HG03103 (cell line): ENCODE measurements around the gene ANKRD49.

Experiments
- ATAC-seq: cut with Tn5 transposase; IDR thresholded peaks from one replicate; pipeline ENCODE4 v1.9.1; 2021; ENCODE audit warnings: low read depth; ENCODE audit not compliant: unreplicated experiment

Gene ANKRD49, protein sequence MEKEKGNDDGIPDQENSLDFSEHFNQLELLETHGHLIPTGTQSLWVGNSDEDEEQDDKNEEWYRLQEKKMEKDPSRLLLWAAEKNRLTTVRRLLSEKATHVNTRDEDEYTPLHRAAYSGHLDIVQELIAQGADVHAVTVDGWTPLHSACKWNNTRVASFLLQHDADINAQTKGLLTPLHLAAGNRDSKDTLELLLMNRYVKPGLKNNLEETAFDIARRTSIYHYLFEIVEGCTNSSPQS

DNA sequence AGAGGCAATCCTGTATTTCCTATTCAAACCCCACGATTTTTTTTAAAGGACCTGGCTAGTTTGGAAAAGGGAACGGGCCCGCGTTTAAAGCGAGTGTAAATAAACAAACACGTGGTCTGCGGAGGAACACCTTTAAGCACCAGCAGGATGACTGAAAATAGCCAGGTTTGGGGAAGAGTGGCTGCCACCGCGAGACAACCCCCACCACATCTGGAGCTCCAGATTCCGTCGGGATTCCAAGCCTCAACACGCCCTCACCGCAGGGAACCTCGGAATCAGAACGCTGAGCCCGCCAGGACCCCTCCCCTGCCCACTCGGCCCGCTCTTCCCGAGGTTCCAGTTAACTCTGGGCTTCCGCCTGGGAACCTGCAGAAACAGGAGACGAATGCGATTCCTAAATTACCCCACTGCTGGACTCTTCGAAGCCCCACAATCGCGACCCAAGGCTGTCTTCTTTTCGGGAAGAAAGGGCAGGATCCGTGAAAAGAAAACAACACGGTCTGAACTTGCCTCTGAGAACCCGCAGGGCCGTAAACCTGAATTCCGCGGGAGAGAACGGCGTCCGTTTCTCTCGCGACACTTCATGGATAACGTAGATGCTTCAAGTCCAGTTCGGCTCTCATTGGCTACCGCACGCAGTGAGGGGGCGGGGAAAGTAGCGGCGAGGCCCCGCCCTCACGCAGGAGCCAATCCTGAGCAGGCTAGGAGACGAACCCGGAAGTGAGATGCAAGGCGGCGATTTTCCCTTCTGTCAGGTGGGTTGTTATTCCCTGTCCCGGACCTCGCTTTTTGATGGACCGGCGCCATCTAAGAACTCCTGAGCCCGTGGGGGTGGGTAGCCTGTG is at the start of gene ANKRD49, which contains the start of gene MRE11:
Gene ANKRD49 (plus strand): TSS at position 704 of the 845 bp plus-strand sequence. CDS start 2,710 bp downstream, outside the sequence.
Gene MRE11 (minus strand): TSS at position 564 of the 845 bp plus-strand sequence. CDS start 1,043 bp downstream, outside the sequence.
- ATAC-seq, result peak; percentile 100

DNA sequence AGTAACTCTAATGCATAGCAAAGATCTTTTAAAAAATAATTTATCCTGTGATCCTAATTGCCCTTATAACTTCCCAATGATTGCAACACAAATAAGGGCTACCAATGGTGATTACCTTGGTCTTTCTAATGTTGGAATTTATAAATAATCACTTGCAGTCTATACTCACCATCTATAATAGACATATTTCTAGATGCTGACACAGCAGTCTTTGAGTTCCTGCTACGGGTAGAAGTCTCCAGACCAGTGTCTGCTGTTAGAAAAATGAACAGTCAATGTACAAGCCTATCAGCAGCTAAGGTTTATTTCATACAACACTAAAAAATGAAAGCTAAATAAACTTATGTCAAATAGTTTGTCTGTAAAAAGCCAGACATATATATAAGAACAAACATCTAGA is 48.1 kb upstream of the ANKRD49 start:
- no peak for ATAC-seq

- ATAC-seq, result no peak
These were observed 46.6 kb upstream of the ANKRD49 start for GRCh38 chr11:94447149-94447548.

DNA sequence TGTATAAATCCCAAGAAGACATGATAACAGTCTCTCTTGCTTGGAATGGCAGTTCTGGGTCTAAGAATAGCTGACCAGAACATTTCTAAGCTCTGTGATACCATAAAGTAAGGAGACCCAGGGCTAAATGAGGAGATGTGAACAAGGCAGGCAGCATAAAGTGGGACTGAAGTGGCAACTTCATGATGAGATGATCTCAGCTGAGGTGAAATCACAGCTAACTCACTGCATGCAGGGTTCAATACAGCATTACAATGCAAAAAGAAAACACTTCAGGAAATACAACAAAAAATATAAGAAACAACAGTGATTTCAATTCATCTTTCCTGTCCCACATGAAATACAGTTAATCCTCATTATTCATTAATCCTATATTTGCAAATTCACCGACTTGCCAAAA is 44.8 kb upstream of the ANKRD49 start:
- ATAC-seq, result no peak

DNA sequence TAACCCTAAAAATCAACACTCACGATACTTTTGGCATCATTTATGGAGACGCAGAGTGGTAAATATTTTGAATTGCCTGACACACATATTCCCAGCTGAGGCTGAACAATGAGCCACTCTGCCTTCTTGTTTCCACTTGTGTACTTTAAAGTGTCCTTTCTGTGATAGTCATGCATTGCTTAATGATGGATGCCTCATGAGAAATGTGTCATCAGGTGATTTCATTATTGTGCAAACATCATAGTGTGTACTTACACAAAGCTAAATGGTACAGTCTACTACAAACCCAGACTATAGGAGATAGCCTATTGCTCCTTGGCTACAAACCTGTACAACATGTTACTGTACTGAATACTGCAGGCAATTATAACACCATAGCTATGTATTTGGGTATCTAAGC is 44.3 kb upstream of the ANKRD49 start:
- no peak for ATAC-seq

- no peak for ATAC-seq
These were observed 43.7 kb upstream of the ANKRD49 start for GRCh38 chr11:94450048-94450447.

- ATAC-seq, result no peak
These were observed 40.8 kb upstream of the ANKRD49 start for GRCh38 chr11:94452988-94453387.

GRCh38 chr11:94454301-94454700 is 39.5 kb upstream of the ANKRD49 start:
- ATAC-seq, result no peak

DNA sequence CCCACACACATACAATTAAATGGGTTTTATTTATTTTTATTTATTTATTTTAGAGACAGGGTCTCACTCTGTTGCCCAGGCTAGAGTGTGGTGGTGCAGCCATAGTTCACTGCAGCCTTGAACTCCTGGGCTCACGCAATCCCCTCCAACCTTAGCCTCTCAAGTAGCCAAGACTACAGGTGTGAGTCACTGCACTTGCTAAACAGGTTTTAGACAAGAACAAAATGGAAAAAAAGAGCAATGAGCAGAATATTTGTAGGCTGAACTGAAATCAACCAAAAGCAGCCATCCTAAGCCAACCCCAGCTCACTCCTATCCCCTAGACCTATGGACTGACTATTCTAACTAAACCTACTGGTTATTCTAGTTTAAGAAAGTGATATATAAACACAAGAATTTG is 37.9 kb upstream of the ANKRD49 start:
- no peak for ATAC-seq

GRCh38 chr11:94457118-94458029 is 36.4 kb upstream of the ANKRD49 start:
- ATAC-seq, result no peak

GRCh38 chr11:94459576-94459975 is 34.2 kb upstream of the ANKRD49 start:
- no peak for ATAC-seq

GRCh38 chr11:94469416-94469815 is 24.4 kb upstream of the ANKRD49 start:
- peak; percentile 94 for ATAC-seq

- ATAC-seq, result peak; percentile 67
These were observed 20.6 kb upstream of the ANKRD49 start for GRCh38 chr11:94472916-94473799.

DNA sequence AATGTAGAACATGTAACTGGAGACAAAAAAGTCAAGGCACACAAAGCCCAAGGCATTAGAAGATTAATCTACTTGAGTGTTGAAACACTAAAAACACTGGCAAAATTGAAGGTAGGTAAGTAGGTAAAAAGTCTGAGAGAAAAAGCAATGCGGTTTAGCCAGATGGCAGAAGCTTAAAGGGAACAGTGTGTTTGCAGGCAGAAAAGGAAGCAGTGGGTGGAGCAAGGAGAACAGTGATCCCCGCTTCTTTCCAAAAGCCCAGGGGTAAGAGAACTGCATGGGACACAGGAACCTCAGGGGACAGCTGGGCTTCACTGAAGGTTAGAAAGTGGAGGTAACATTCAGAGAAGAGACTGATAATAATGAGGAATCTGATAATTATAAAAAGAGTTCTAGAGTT is 16.2 kb upstream of the ANKRD49 start:
- no peak for ATAC-seq

DNA sequence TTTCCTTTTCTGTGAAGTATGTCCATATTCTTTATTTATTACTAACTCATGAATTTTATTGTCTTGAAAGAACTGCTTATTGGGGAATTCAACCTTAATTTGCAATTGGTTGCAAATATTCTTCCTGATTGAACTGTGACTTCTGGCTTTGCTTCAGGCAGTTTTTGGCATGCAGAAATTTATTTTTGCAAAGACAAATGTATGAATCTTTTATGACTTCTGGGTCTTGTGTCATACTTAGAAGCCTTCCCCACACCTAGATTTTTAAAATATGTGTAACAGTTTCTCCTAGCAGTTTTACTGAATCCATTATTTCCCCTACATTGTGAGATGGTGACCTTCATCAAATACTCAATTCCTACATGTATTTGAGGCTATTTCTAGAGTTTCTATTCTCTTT is 12.4 kb upstream of the ANKRD49 start:
- ATAC-seq, result no peak

GRCh38 chr11:94486068-94486467 is 7.7 kb upstream of the ANKRD49 start:
- no peak for ATAC-seq

DNA sequence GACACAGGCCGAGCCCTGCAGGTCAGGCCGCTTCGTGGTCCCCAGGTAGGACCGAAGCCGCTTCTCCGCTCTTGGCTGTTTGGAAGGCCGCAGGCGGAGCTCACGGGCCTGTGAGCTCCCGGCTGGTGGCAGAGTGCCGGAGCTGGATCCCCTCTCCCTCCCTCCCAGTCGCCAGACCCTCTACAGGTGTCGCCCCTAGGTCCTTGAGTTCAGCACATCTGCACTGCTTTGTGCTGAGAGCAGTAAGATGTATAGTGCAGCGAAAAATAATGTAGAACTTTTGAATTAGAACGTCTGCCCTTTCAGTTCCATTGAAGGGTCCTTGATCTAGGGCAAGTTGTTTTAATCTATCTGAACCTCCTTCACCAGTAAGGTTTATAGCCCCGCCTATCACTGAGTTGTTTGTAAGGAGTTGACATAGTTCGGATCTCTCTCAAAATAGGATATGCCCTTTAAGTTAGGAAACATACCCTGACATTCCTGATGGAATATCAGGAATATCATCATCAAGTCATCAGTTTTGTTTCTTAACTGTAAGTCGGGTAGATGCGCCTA is 419 bp downstream of the ANKRD49 start:
- peak; percentile 48 for ATAC-seq

DNA sequence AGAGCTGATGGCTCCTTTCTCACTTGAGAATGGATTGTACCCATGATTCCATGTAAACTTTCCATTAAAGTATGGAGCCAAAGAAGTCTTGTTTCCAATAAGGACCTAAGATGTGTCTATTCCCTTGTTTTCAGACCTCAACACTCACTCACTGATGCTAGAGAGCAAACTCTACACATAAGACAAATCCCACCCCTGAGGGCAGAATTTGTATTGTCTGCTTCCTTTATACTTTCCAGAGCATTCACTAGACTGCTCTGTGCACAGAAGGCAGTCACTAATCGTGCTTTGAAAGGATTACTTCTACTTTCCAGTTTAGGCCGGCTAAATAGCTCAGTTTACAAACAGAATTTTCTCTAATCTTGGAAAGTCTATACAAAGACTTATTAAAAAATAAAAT is 6.4 kb downstream of the ANKRD49 start:
- no peak for ATAC-seq

GRCh38 chr11:94501522-94501921 is 7.7 kb downstream of the ANKRD49 start:
- no peak for ATAC-seq
